ENCODE measurements around the gene HNRNPUL1. TPM values are rescaled to one million over a fixed set of nuclear protein-coding genes. Genes with fewer than 3 reads are reported as not detected.

HNRNPUL1 gene
- total and polyA plus RNA-seq, 9 of the 15 experiments (the other 6 are each of a cell fraction or from before 2014, with no cell fraction given), result 7.3 to 211 (median 85.0) TPM

DNA sequence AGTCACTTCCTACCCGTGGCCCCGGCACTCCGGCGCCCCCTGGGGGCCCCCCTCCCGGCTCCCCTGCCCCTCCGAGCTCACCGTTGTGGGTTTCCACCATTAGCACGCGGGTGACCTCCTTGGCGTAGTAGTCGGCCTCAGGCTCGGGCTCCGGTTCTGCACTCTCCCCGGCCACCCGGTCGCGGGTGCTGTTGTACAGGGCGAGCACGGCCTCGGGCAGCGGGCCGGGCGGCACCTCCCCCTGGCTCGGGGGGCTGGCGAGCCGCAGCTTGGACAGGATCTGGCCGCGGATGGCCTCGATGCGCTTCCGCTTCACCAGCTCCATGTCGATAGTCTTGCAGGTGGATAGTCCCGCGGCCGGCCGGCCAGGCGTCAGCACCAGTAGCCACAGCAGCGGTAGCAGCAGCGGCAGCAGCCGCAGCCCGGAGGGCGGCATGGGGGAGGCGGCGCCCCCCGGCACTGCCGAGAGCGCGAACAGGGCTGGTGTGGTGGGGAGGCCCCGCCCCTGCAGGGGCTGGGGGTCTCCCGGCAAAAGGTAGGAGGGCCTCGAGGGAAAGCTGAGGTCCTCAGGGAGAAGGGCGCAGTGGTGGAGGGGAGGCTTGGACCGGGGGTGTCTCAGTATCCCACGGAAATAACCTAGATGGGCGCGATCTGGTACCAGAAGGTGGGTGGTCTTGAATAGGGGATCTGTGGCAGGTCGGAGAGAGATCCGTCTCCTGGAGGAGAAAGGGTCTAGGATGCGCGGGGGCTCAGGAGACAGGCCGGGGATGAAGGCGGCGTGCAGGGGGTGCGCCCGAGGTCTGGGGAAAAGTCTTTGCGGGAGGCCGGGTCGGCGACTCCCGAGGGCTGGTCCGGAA is 88.7 kb downstream of the HNRNPUL1 start (continued):
- no peak for TF ChIP-seq MYBL2 (IDR thresholded peaks at IDR 0.05; ENCODE audit: low read depth)
- no peak for TF ChIP-seq MYBL2 (CRISPR knock-in tag; IDR thresholded peaks at IDR 0.05; ENCODE audit: borderline replicate concordance)
- no peak for TF ChIP-seq GABPB2 (CRISPR knock-in tag; conservative IDR thresholded peaks at IDR 0.05)
- TF ChIP-seq KDM5B (IDR thresholded peaks at IDR 0.05; ENCODE audit: insufficient replicate concordance, low read depth, low read length), result peak; percentile 70
- peak; percentile 80 for TF ChIP-seq BCOR (IDR thresholded peaks at IDR 0.05)
- TF ChIP-seq TRIM24 (IDR thresholded peaks at IDR 0.05), result no peak
- no peak for TF ChIP-seq LEF1 (IDR thresholded peaks at IDR 0.05)
- no peak for TF ChIP-seq NFIX (CRISPR knock-in tag; IDR thresholded peaks at IDR 0.05; ENCODE audit: low read depth)
- no peak for TF ChIP-seq TAL1 (IDR thresholded peaks at IDR 0.05)
- TF ChIP-seq, protein P1, sequence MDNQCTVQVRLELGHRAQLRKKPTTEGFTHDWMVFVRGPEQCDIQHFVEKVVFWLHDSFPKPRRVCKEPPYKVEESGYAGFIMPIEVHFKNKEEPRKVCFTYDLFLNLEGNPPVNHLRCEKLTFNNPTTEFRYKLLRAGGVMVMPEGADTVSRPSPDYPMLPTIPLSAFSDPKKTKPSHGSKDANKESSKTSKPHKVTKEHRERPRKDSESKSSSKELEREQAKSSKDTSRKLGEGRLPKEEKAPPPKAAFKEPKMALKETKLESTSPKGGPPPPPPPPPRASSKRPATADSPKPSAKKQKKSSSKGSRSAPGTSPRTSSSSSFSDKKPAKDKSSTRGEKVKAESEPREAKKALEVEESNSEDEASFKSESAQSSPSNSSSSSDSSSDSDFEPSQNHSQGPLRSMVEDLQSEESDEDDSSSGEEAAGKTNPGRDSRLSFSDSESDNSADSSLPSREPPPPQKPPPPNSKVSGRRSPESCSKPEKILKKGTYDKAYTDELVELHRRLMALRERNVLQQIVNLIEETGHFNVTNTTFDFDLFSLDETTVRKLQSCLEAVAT (IDR thresholded peaks at IDR 0.05), result no peak
- TF ChIP-seq, protein P2, sequence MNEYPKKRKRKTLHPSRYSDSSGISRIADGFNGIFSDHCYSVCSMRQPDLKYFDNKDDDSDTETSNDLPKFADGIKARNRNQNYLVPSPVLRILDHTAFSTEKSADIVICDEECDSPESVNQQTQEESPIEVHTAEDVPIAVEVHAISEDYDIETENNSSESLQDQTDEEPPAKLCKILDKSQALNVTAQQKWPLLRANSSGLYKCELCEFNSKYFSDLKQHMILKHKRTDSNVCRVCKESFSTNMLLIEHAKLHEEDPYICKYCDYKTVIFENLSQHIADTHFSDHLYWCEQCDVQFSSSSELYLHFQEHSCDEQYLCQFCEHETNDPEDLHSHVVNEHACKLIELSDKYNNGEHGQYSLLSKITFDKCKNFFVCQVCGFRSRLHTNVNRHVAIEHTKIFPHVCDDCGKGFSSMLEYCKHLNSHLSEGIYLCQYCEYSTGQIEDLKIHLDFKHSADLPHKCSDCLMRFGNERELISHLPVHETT (CRISPR knock-in tag; conservative IDR thresholded peaks at IDR 0.05 in 1 of 2, IDR thresholded peaks at IDR 0.05 in 1 of 2), result no peak
- TF ChIP-seq, protein P3, sequence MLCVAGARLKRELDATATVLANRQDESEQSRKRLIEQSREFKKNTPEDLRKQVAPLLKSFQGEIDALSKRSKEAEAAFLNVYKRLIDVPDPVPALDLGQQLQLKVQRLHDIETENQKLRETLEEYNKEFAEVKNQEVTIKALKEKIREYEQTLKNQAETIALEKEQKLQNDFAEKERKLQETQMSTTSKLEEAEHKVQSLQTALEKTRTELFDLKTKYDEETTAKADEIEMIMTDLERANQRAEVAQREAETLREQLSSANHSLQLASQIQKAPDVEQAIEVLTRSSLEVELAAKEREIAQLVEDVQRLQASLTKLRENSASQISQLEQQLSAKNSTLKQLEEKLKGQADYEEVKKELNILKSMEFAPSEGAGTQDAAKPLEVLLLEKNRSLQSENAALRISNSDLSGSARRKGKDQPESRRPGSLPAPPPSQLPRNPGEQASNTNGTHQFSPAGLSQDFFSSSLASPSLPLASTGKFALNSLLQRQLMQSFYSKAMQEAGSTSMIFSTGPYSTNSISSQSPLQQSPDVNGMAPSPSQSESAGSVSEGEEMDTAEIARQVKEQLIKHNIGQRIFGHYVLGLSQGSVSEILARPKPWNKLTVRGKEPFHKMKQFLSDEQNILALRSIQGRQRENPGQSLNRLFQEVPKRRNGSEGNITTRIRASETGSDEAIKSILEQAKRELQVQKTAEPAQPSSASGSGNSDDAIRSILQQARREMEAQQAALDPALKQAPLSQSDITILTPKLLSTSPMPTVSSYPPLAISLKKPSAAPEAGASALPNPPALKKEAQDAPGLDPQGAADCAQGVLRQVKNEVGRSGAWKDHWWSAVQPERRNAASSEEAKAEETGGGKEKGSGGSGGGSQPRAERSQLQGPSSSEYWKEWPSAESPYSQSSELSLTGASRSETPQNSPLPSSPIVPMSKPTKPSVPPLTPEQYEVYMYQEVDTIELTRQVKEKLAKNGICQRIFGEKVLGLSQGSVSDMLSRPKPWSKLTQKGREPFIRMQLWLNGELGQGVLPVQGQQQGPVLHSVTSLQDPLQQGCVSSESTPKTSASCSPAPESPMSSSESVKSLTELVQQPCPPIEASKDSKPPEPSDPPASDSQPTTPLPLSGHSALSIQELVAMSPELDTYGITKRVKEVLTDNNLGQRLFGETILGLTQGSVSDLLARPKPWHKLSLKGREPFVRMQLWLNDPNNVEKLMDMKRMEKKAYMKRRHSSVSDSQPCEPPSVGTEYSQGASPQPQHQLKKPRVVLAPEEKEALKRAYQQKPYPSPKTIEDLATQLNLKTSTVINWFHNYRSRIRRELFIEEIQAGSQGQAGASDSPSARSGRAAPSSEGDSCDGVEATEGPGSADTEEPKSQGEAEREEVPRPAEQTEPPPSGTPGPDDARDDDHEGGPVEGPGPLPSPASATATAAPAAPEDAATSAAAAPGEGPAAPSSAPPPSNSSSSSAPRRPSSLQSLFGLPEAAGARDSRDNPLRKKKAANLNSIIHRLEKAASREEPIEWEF (CRISPR knock-in tag; IDR thresholded peaks at IDR 0.05), result no peak
- TF ChIP-seq, protein P4, sequence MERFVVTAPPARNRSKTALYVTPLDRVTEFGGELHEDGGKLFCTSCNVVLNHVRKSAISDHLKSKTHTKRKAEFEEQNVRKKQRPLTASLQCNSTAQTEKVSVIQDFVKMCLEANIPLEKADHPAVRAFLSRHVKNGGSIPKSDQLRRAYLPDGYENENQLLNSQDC (CRISPR knock-in tag; IDR thresholded peaks at IDR 0.05), result no peak
- TF ChIP-seq SMARCB1 (IDR thresholded peaks at IDR 0.05; ENCODE audit: insufficient read length, low read depth), result no peak
- TF ChIP-seq ZNF551 (CRISPR knock-in tag; IDR thresholded peaks at IDR 0.05), result no peak
- no peak for TF ChIP-seq HDAC8 (tag; IDR thresholded peaks at IDR 0.05)
- no peak for TF ChIP-seq SLC30A9 (CRISPR knock-in tag; IDR thresholded peaks at IDR 0.05)
- TF ChIP-seq SREBF1 (IDR thresholded peaks at IDR 0.05; ENCODE audit: borderline replicate concordance, low read depth, low read length), result no peak
- no peak for TF ChIP-seq XRCC4 (IDR thresholded peaks at IDR 0.05; ENCODE audit: extremely low read depth, insufficient read depth, insufficient read length)
- no peak; the same call in 1 of the 2 replicates for TF ChIP-seq ZBED1 (IDR thresholded peaks at IDR 0.05)
- no peak for TF ChIP-seq BRF1 (IDR thresholded peaks at IDR 0.05; ENCODE audit: borderline replicate concordance, extremely low read depth, insufficient read length)

Measured in K562 (cell line).